ENCODE data around the gene NCK2.

DNA sequence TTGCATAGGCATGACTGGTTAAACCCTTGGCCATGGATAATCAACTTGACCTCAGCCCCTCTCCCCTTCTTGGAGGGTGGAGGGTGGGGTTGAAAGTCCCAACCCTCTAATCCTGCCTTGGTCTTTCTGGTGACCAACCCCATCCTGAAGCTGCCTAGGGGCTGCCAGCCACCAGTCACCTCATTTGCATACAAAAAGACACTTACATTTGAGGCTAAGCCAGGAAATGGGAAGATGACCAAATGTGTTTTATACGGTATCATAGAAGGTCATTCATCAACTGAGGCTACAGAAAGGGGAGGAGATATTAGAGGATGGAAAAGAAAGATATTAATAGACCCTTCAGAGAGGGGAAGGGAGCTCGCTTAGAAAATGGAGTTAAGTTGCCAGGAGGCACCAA, 96.8 kb downstream of the NCK2 start:
- TF ChIP-seq, protein P1, sequence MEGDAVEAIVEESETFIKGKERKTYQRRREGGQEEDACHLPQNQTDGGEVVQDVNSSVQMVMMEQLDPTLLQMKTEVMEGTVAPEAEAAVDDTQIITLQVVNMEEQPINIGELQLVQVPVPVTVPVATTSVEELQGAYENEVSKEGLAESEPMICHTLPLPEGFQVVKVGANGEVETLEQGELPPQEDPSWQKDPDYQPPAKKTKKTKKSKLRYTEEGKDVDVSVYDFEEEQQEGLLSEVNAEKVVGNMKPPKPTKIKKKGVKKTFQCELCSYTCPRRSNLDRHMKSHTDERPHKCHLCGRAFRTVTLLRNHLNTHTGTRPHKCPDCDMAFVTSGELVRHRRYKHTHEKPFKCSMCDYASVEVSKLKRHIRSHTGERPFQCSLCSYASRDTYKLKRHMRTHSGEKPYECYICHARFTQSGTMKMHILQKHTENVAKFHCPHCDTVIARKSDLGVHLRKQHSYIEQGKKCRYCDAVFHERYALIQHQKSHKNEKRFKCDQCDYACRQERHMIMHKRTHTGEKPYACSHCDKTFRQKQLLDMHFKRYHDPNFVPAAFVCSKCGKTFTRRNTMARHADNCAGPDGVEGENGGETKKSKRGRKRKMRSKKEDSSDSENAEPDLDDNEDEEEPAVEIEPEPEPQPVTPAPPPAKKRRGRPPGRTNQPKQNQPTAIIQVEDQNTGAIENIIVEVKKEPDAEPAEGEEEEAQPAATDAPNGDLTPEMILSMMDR (IDR thresholded peaks at IDR 0.05): no peak
- no peak for TF ChIP-seq POLR2A (IDR thresholded peaks at IDR 0.05)

All from esophagus squamous epithelium (tissue), 4 donors.